ENCODE measurements around the gene SMIM14. TPM values are rescaled to one million over a fixed set of nuclear protein-coding genes. Genes with fewer than 3 reads are reported as not detected.

SMIM14 gene
- total and polyA plus RNA-seq, 2 of the 8 experiments (the other 6 are each of a cell fraction or from before 2014, with no cell fraction given): 29.1 to 31.0 TPM

GRCh38 chr4:39541987-39542610 lies 96.6 kb downstream of the SMIM14 start:
- Histone ChIP-seq H3K36me3 (ENCODE audit: control insufficient read depth in 2 of 4, insufficient read depth in 4 of 4, low read length in 3 of 4) (no peaks in the 10 kb centered on the region), H2BK20ac (ENCODE audit: low read length) (no peak overlapping the region), H3K14ac (ENCODE audit: insufficient read length) (no peak overlapping the region), H2AK5ac (ENCODE audit: low read depth, low read length) (no peak overlapping the region), H3K4me2 (ENCODE audit: insufficient read depth in 1 of 2, low read depth in 2 of 2, low read length in 2 of 2) (no peak overlapping the region), H4K91ac (replicated peaks; ENCODE audit: insufficient read length, low read length) (no peak overlapping the region), H3K56ac (replicated peaks; ENCODE audit: insufficient read length, low read depth, low read length) (no peak overlapping the region), H3K79me1 (ENCODE audit: low read depth, low read length) (no peaks in the 10 kb centered on the region), H4K20me1 (replicated peaks in 1 of 2; ENCODE audit: control insufficient read depth in 1 of 2, insufficient read depth in 2 of 2, low read length in 2 of 2) (peaks cover 0 to 1% of the 10 kb centered on the region in 2 experiments), H2BK5ac (ENCODE audit: low read depth, low read length) (no peak overlapping the region), H2BK15ac (ENCODE audit: low read length) (no peak overlapping the region), H3K9me3 (ENCODE audit: insufficient read depth in 2 of 2, low read depth in 1 of 2, low read length in 1 of 2) (no peaks in the 10 kb centered on the region), H3K9ac (replicated peaks in 1 of 4; ENCODE audit: extremely low read depth in 1 of 4, low read depth in 3 of 4, low read length in 3 of 4) (no peak overlapping the region), H3K27ac (ENCODE audit: low read depth, low read length) (no peak overlapping the region), H3K23ac (ENCODE audit: insufficient read length) (no peak overlapping the region), H3K27me3 (replicated peaks in 1 of 4; ENCODE audit: control insufficient read depth in 3 of 4, extremely low read depth in 1 of 4, insufficient read depth in 3 of 4, low read length in 3 of 4) (no peaks in the 10 kb centered on the region), H3K4me3 (ENCODE audit: extremely low read depth in 1 of 4, insufficient read depth in 2 of 4, low read depth in 3 of 4, low read length in 4 of 4) (no peak overlapping the region), H4K8ac (ENCODE audit: extremely low read depth, insufficient read depth, low read length) (no peak overlapping the region), H2AFZ (ENCODE audit: low read length) (no peak overlapping the region), H3K4me1 (replicated peaks in 1 of 4; ENCODE audit: control insufficient read depth in 3 of 4, insufficient read depth in 4 of 4, low read length in 3 of 4) (peaks cover 0 to 9% (median 5%) of the 10 kb centered on the region in 4 experiments; a peak in 4 of 7 replicates), H2BK12ac (ENCODE audit: low read depth, low read length) (no peak overlapping the region), H2BK120ac (replicated peaks; ENCODE audit: low read depth, low read length) (no peak overlapping the region), H3K18ac (ENCODE audit: extremely low read depth, low read length) (no peak overlapping the region), H4K5ac (ENCODE audit: insufficient read length, low read depth, low read length) (no peak overlapping the region), H3K4ac (replicated peaks; ENCODE audit: insufficient read length, low read depth, low read length) (no peak overlapping the region), H3K23me2 (ENCODE audit: low read depth, low read length) (no peaks in the 10 kb centered on the region), H3K79me2 (ENCODE audit: control insufficient read depth in 1 of 2, insufficient read depth in 2 of 2, low read length in 2 of 2) (no peaks in the 10 kb centered on the region)
- FAIRE-seq: no peak
- no peak for DNase-seq (ENCODE audit: low read depth in 1 of 2, low spot score in 2 of 2)
- 83% methylated on average over 7 of the region's 7 CpGs; no CpG with 5 or more reads in 1 of the 2 experiments for WGBS, 2 experiments (ENCODE audit: extremely low coverage in 1 of 2, insufficient coverage in 1 of 2, insufficient read length in 1 of 2, insufficient replicate concordance in 2 of 2, low coverage in 1 of 2, low lambda C conversion rate in 2 of 2, missing lambda C conversion rate in 1 of 2)
- CTCF ChIA-PET (ENCODE audit: partially characterized antibody): interaction anchor here (1.0 to 1.1 kb wide), 2 partner anchors 23 to 73 kb away, joined by 4 read pairs; no protein-coding TSS in a partner anchor
- POLR2A ChIA-PET (ENCODE audit: partially characterized antibody): interaction anchor here (0.8 to 1.5 kb wide), 6 partner anchors 9 to 167 kb away, joined by 3 to 6 read pairs (median 3); partner anchors contain the start of gene UGDH
- no peak for TF ChIP-seq EGR1 (IDR thresholded peaks at IDR 0.05; ENCODE audit: borderline replicate concordance, low read depth, low read length)
- no peak for TF ChIP-seq HDAC6 (IDR thresholded peaks at IDR 0.05; ENCODE audit: low read depth, low read length)
